ENCODE measurements around the gene ACOT4.
"Not testable (repeated sequence)": the region's sequence is repeated elsewhere in the genome, so short reads cannot be mapped to it uniquely, and the experiment has no call there.

Gene ACOT4

GRCh38 chr14:73582102-73582979 is 9.3 kb upstream of the ACOT4 start:
- DNase-seq: not testable (repeated sequence)

- DNase-seq: no peak
Measured at GRCh38 chr14:73588695-73589094, 3.0 kb upstream of the ACOT4 start.

- DNase-seq: no peak
Measured at GRCh38 chr14:73589116-73589515, 2.6 kb upstream of the ACOT4 start.

- DNase-seq: not testable (repeated sequence)
Measured at GRCh38 chr14:73590673-73591004, 1.0 kb upstream of the ACOT4 start.

- DNase-seq: no peak
Measured at GRCh38 chr14:73594491-73594890, 2.8 kb downstream of the ACOT4 start.

- DNase-seq: no peak
Measured at GRCh38 chr14:73599499-73599898, 7.8 kb downstream of the ACOT4 start.

- DNase-seq: no peak
Measured at GRCh38 chr14:73602994-73603393, 11.3 kb downstream of the ACOT4 start.

GRCh38 chr14:73606271-73606670 is 14.6 kb downstream of the ACOT4 start:
- no peak for DNase-seq

GRCh38 chr14:73607241-73607640 is 15.6 kb downstream of the ACOT4 start:
- DNase-seq: no peak

GRCh38 chr14:73610687-73611086 is 19.0 kb downstream of the ACOT4 start:
- no peak for DNase-seq

GRCh38 chr14:73612339-73613045 is 20.8 kb downstream of the ACOT4 start, which contains the start of gene ACOT6:
TSS of gene ACOT6 (plus strand) at chr14:73612517. CDS start at chr14:73612572, 55 bp downstream.
- peak; percentile 18 for DNase-seq

- peak; percentile 9 for DNase-seq
Measured at GRCh38 chr14:73613046-73613383, 21.3 kb downstream of the ACOT4 start.

- DNase-seq: no peak
Measured at GRCh38 chr14:73613419-73613963, 21.8 kb downstream of the ACOT4 start.

- DNase-seq: no peak
Measured at GRCh38 chr14:73616831-73617230, 25.2 kb downstream of the ACOT4 start.

GRCh38 chr14:73619524-73619923 is 27.9 kb downstream of the ACOT4 start:
- DNase-seq: no peak

- DNase-seq: no peak
Measured at GRCh38 chr14:73620268-73620667, 28.6 kb downstream of the ACOT4 start.

- DNase-seq: no peak
Measured at GRCh38 chr14:73623504-73624054, 31.9 kb downstream of the ACOT4 start.

- DNase-seq: no peak
Measured at GRCh38 chr14:73625706-73626105, 34.0 kb downstream of the ACOT4 start.

GRCh38 chr14:73627151-73627558 is 35.5 kb downstream of the ACOT4 start:
- DNase-seq: no peak

GRCh38 chr14:73630009-73630780 is 38.5 kb downstream of the ACOT4 start:
- DNase-seq: no peak

GRCh38 chr14:73633116-73634010 is 41.7 kb downstream of the ACOT4 start:
- DNase-seq: peak; percentile 32
